GM23248 (cell line): ENCODE measurements around the gene CORO2B. TPM values are rescaled to one million over a fixed set of nuclear protein-coding genes. Genes with fewer than 3 reads are reported as not detected.
"Not testable (repeated sequence)": the region's sequence is repeated elsewhere in the genome, so short reads cannot be mapped to it uniquely, and the experiment has no call there.

Source experiments
- DNase-seq: peaks from one replicate; pipeline ENCODE4 v3.0.0-alpha.2; 2015
- H2AFZ ChIP-seq: fragments of 200-600 bp; sonication (generic); 2 replicates; pipeline ENCODE4 v1.6.1; 2016; ENCODE audit warnings: antibody characterized with exemption
- H3F3A ChIP-seq: fragments of 200-600 bp; sonication (generic); 2 replicates; pipeline ENCODE4 v1.6.1; 2016; ENCODE audit warnings: mild to moderate bottlenecking, antibody characterized with exemption, mixed run types; ENCODE audit not compliant: insufficient read depth
- H3K27ac ChIP-seq: fragments of 200-600 bp; sonication (generic); 2 replicates; pipeline ENCODE4 v1.5.1; 2016; ENCODE audit warnings: mild to moderate bottlenecking
- H3K27me3 ChIP-seq: fragments of 200-600 bp; sonication (generic); replicated peaks from 2 replicates; pipeline ENCODE4 v1.6.1; 2016; ENCODE audit warnings: mild to moderate bottlenecking; ENCODE audit not compliant: insufficient read depth
- H3K36me3 ChIP-seq: fragments of 200-600 bp; sonication (generic); 2 replicates; pipeline ENCODE4 v1.6.1; 2016; ENCODE audit warnings: low read depth, mild to moderate bottlenecking
- H3K4me1 ChIP-seq: fragments of 200-600 bp; sonication (generic); 2 replicates; pipeline ENCODE4 v1.6.1; 2016; ENCODE audit warnings: mild to moderate bottlenecking; ENCODE audit not compliant: insufficient read depth
- H3K4me2 ChIP-seq: fragments of 200-600 bp; sonication (generic); one replicate; pipeline ENCODE4 v1.6.1; 2016; ENCODE audit warnings: mild to moderate bottlenecking; ENCODE audit not compliant: unreplicated experiment
- H3K4me3 ChIP-seq: fragments of 200-600 bp; sonication (generic); 2 replicates; pipeline ENCODE4 v1.5.1; 2016; ENCODE audit warnings: mild to moderate bottlenecking
- H3K79me2 ChIP-seq: fragments of 200-600 bp; sonication (generic); 2 replicates; pipeline ENCODE4 v1.6.1; 2016; ENCODE audit warnings: mild to moderate bottlenecking; ENCODE audit not compliant: insufficient read depth
- H3K9ac ChIP-seq: fragments of 200-600 bp; sonication (generic); 2 replicates; pipeline ENCODE4 v1.6.1; 2016; ENCODE audit warnings: mild to moderate bottlenecking
- H3K9me2 ChIP-seq: fragments of 200-600 bp; sonication (generic); 2 replicates; pipeline ENCODE4 v1.6.1; 2016; ENCODE audit warnings: mixed run types, mild to moderate bottlenecking, moderate library complexity; ENCODE audit not compliant: insufficient read depth
- H3K9me3 ChIP-seq: fragments of 200-600 bp; sonication (generic); one replicate; pipeline ENCODE4 v1.6.1; 2017; ENCODE audit warnings: low read depth
- H4K20me1 ChIP-seq: fragments of 200-600 bp; sonication (generic); 2 replicates; pipeline ENCODE4 v1.6.0; 2016; ENCODE audit not compliant: insufficient read depth
- EZH2 ChIP-seq: fragments of 200-600 bp; sonication (generic); IDR thresholded peaks from 2 replicates; pipeline ENCODE4 v1.6.1; 2018; ENCODE audit warnings: antibody characterized with exemption, mild to moderate bottlenecking; ENCODE audit not compliant: insufficient read depth, poor library complexity, severe bottlenecking
- EZH2phosphoT487 ChIP-seq: fragments of 200-600 bp; sonication (generic); IDR thresholded peaks from 2 replicates; pipeline ENCODE4 v1.6.1; 2018; ENCODE audit warnings: antibody characterized with exemption, moderate library complexity, mild to moderate bottlenecking, low read depth; ENCODE audit not compliant: insufficient read depth
- WGBS, 2 experiments: methylation state at CpG; one replicate each; pipeline ENCODE4 v1.1.6; 2015 to 2017; ENCODE audit warnings: low lambda C conversion rate in 2 of 2, low coverage in 1 of 2; ENCODE audit errors: missing lambda C conversion rate in 2 of 2; 5-methylcytosine and 5-hydroxymethylcytosine counted together
- in situ Hi-C: fragments of 300-500 bp; cut with MboI; formaldehyde crosslinking; loops from 2 replicates; pipeline ENCODE4 v1.15.0; 2020
- polyA plus RNA-seq: library from polyadenylated mRNA; unstranded; fragments of >200 nt; fragmentation: Nextera tagmentation; extraction: Ambion mirVana; gene quantifications from 2 replicates; pipeline ENCODE4 v1.2.1, GENCODE V29; 2016
- total RNA-seq: library from RNA; depleted of rRNA; stranded (reverse); fragments of >200 nt; shearing (Covaris generic); gene quantifications from 2 replicates; pipeline ENCODE4 v1.2.3, GENCODE V29; 2014

CORO2B gene
- total and polyA plus RNA-seq, 2 experiments from 2014 or later: 2.7 to 7.7 TPM

GRCh38 chr15:68646156-68646555, 67.4 kb downstream of the CORO2B start:
- Histone ChIP-seq H4K20me1 (no peaks in the 10 kb centered on the region), H3K9ac (no peak overlapping the region), H3K9me2 (no peaks in the 10 kb centered on the region), H3K27ac (no peak overlapping the region), H3K4me1 (peaks cover 26% of the 10 kb centered on the region), H3K4me3 (no peak overlapping the region), H3K36me3 (no peaks in the 10 kb centered on the region), H3K4me2 (no peak overlapping the region), H3K79me2 (0 out of 2 replicates have a peak, but pooled peaks cover 7% of the 10 kb centered on the region), H3K27me3 (no peaks in the 10 kb centered on the region), H2AFZ (no peak overlapping the region), H3F3A (0 out of 2 replicates have a peak, but pooled peaks cover 5% of the 10 kb centered on the region), H3K9me3 (no peaks in the 10 kb centered on the region)
- TF ChIP-seq EZH2phosphoT487 (no peak), EZH2 (no peak)
- DNase-seq: no peak
- in situ Hi-C loops: no loop called here
- WGBS, 2 experiments: 88 to 93% methylated on average over 7 of the region's 7 CpGs

DNA sequence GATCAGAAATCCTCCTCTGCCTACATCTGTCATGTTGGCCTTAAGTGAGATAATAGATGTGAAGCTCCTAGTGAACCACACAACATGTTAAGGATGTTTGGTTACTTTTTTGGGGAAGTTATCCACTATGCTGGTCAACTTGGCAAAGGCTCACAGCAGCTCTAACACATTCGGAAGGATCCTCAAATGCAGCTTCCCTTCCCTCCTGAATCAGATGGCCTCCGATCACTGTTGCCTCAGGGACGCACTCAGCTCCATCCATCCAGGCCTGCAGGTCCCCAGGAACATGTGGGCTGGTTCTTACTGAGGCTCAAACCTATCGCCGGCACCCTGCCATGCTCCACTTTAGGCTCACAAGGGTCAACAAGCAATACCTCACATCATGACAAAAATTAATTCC, 67.9 kb downstream of the CORO2B start:
- 95 to 98% methylated on average over 5 of the region's 5 CpGs for WGBS, 2 experiments
- Histone ChIP-seq H3K36me3 (no peaks in the 10 kb centered on the region), H3K9me2 (no peaks in the 10 kb centered on the region), H3K4me3 (no peak overlapping the region), H3K9me3 (no peaks in the 10 kb centered on the region), H3K79me2 (0 out of 2 replicates have a peak, but pooled peaks cover 7% of the 10 kb centered on the region), H3K9ac (no peak overlapping the region), H2AFZ (no peak overlapping the region), H4K20me1 (no peaks in the 10 kb centered on the region), H3K4me2 (no peak overlapping the region), H3K4me1 (peaks cover 25% of the 10 kb centered on the region), H3F3A (0 out of 2 replicates have a peak, but pooled peaks cover 5% of the 10 kb centered on the region), H3K27me3 (no peaks in the 10 kb centered on the region), H3K27ac (no peak overlapping the region)
- TF ChIP-seq EZH2 (no peak), EZH2phosphoT487 (no peak)
- no peak for DNase-seq
- in situ Hi-C loops: no loop called here

GRCh38 chr15:68647361-68647760, 68.6 kb downstream of the CORO2B start:
- H3K4me1 ChIP-seq: peaks cover 30% of the 10 kb centered on the region
- H3K4me2 ChIP-seq, in situ Hi-C loops, H3K27ac ChIP-seq, H3K36me3 ChIP-seq, H3F3A ChIP-seq, H3K79me2 ChIP-seq, H2AFZ ChIP-seq, H3K27me3 ChIP-seq, H3K9ac ChIP-seq, H3K9me2 ChIP-seq, H3K9me3 ChIP-seq, DNase-seq, H4K20me1 ChIP-seq, H3K4me3 ChIP-seq: not testable (repeated sequence)
- WGBS, 2 experiments: 95% methylated on average over 12 to 13 of the region's 13 CpGs

- H3K4me1 ChIP-seq: peaks cover 8% of the 10 kb centered on the region; the same call in 1 of the 2 replicates
- no peaks in the 10 kb centered on the region for H3K27me3 ChIP-seq
- no peaks in the 10 kb centered on the region for H4K20me1 ChIP-seq
- H3K79me2 ChIP-seq: no peaks in the 10 kb centered on the region
- 84 to 86% methylated on average over 22 to 23 of the region's 23 CpGs for WGBS, 2 experiments
- no peaks in the 10 kb centered on the region; the same call in 1 of the 2 replicates for H3K36me3 ChIP-seq
- no peak for TF ChIP-seq EZH2phosphoT487
- no peak for TF ChIP-seq EZH2
- no peak for DNase-seq
- H3F3A ChIP-seq: no peaks in the 10 kb centered on the region
- in situ Hi-C loops: no loop called here
- no peak overlapping the region for H3K27ac ChIP-seq
- no peaks in the 10 kb centered on the region for H3K9me3 ChIP-seq
- no peak overlapping the region for H3K4me2 ChIP-seq
- no peak overlapping the region for H3K9ac ChIP-seq
- H3K9me2 ChIP-seq: no peaks in the 10 kb centered on the region
- H3K4me3 ChIP-seq: no peak overlapping the region
- no peak overlapping the region for H2AFZ ChIP-seq
Observed at GRCh38 chr15:68650901-68651709, 72.3 kb downstream of the CORO2B start.
